ENCODE measurements around the gene PITPNM3.

PITPNM3 gene

GRCh38 chr17:6476076-6476809 lies 80.1 kb downstream of the PITPNM3 start:
- no peak for DNase-seq

GRCh38 chr17:6475411-6475810 lies 80.9 kb downstream of the PITPNM3 start:
- DNase-seq, result no peak

- no peak for DNase-seq
Measured at GRCh38 chr17:6474906-6475305, 81.4 kb downstream of the PITPNM3 start.

GRCh38 chr17:6474376-6474775 lies 82.0 kb downstream of the PITPNM3 start:
- no peak for DNase-seq

- no peak for DNase-seq
Measured at GRCh38 chr17:6473128-6473767, 83.1 kb downstream of the PITPNM3 start.

- no peak for DNase-seq
Measured at GRCh38 chr17:6472517-6472916, 83.8 kb downstream of the PITPNM3 start.

DNA sequence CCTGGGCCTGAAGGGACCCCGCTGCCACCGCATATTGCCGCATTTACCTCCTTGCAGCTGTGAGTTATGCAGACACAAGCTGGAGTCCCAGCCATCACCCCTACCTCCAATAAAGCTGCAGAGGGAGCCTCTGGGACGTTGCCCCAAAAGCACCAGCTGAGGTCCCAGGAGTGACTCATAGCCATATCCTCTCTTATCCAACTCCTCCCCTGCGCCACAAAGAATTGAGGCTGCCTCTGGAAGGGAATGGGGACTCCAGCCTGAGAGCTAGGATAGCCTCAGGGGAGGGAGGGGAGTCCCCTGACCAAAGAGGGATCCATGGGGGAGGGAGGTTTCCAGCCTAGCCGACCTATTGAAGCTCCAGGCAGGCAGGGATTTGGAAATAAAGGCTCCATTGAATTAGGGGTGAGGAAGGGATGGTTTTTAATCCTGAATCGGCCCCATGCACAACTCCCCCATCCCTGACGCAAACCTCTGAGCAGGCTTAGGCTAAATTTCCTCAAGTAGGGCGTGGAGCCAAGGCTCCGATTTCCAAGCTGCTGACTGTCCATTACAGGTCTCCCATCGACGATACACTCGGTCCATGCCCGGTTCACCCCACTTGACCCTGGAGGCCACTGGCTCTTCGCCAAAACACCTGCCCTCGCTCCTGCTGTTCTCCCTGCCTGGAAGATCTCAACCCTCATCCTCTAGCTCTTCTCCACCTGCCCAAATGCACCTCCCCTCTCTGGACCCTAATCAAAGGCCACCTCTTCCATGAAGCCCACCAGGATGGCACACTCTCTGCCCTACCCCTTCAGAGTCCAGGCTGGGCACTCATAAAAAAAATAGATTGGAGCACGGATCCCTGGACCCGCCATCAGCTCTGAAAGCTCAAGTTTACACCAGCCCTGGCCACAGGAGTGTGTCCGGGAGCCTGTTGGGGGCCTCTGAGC lies 84.6 kb downstream of the PITPNM3 start:
- DNase-seq, result no peak

DNA sequence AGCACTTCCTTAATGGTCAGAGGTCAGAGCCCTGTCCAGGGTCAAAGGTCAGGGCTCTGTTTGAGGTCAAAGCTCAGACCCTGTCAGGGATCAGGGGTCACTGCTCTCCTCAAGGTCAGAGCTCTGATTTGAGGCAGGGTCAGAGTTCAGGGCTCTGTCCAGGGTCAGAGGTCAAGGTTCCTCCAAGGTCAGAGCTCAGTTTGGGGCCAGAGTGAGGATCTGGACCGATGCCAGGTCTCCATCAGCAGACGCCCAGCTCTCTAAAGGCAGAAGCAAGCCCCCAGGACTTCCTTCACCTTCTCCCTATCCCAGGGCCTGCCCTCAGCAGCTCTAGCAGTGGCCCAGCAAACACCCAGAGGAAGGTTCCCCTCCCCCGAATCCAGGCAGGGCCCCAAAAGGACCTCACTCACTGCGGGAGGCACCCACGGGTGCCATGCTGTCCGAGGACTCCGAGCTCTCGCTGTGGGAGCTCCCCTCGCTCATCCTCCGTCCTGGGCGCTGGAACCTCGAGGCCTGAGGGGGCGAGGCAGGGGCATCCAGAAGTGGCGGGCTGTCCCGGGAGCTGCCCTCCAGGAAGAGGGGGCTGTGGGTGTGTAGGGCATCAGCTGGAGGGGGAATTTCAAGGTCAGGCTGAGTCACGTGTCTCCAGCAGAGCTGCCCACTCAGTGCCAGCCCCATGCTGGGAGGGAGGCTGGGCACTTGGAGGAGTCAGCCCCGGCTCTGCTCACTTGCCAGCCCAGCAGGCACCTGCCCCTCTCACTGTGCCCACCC lies 85.4 kb downstream of the PITPNM3 start:
- DNase-seq, result no peak

GRCh38 chr17:6470146-6470718 lies 86.1 kb downstream of the PITPNM3 start:
- DNase-seq, result no peak

- no peak for DNase-seq
Measured at GRCh38 chr17:6468051-6468790, 88.1 kb downstream of the PITPNM3 start.

DNA sequence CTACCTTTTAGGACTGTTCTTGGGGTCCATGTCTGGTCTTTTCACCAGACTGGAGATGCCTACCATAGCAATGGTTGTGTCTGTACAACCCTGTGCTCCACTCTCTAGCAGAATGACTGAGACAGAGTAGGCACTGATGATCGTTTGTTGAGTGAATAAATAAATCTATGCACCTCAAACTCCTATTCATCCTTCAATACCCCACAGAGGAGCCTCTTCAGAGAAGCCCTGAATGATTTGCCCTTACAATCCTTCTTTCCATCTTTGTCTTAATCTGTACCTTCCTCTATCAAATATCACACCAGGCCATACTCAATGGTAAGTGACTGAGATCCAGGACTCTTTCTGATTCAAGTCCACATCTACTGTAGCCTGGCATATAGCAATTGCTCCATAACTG lies 88.8 kb downstream of the PITPNM3 start:
- no peak for DNase-seq

DNA sequence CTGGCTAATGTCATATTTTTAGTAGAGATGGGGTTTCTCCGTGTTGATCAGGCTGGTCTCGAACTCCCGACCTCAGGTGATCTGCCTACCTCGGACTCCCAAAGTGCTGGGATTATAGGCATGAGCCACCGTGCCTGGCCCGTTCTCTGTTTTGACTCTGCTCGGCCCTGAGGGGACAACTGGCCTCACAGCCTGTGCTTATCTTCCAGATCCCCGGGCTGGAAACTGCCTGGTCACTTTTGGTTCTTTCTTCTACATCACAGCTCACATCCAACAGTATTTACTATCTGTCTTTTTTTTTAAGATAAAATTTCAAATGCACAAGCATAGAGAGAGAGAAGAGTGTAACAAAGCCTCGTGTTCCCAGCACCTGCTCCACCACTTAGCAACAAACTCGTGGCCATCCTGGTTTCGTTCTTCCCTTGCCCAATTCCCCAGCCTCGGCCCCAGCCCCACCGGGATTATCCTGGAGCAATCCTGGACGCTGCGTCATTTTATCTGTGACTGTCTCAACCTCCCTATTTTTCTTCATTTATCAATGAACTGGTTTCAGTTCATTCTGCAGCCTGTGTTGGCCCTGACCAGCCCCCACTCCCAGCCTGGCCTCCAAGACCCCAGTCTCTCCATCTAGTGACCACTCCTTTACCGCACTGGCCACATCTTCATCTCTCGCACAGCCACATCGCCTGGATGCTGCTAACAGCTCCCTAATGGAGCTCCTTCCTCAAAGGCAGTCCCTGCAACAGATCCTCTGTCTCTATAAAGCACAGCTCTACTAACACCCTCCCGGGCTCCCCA lies 91.0 kb downstream of the PITPNM3 start:
- DNase-seq, result no peak

GRCh38 chr17:6464446-6465041 lies 91.8 kb downstream of the PITPNM3 start:
- DNase-seq, result no peak

DNA sequence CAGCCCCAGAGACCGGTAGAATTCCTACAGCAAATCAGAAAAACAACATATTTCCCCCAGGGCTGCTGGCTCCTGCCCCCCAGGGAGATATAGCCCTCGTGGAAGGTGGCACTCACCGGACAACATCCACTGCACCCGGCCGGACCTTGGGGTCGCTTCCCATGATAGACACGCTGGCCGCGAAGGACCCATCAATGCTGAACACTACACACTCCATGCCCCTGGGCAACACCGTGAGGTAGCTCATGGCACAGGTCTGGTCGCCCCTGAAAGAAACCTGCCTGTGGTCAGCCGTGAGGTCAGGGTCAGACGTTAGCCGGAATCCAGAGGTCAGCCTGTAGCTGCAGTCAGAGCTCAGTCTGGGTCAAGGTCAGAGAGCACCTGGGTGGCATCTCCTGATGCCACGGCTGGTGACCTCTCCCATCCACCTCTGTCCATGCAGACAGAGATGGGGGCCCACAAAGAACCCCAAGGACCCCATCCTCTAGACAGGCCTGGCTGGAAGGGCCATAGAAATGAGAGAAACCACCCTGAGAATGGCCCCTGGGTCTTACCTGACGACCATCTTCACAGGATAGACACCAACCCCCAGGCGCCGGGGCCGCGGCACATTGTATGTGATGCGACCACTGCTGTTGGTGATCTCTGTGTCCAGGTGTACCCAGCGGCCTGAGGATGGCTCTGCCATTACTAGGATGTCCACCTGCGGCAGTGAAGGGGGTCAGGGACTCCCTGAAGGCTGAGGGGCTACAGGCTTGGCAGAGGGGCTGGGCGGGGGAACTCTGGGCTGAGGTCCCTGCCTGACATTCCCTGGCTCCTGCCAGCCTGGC lies 92.5 kb downstream of the PITPNM3 start:
- DNase-seq, result no peak

- DNase-seq, result no peak
Measured at GRCh38 chr17:6462692-6463091, 93.7 kb downstream of the PITPNM3 start.

GRCh38 chr17:6461792-6462524 lies 94.4 kb downstream of the PITPNM3 start:
- DNase-seq, result no peak

DNA sequence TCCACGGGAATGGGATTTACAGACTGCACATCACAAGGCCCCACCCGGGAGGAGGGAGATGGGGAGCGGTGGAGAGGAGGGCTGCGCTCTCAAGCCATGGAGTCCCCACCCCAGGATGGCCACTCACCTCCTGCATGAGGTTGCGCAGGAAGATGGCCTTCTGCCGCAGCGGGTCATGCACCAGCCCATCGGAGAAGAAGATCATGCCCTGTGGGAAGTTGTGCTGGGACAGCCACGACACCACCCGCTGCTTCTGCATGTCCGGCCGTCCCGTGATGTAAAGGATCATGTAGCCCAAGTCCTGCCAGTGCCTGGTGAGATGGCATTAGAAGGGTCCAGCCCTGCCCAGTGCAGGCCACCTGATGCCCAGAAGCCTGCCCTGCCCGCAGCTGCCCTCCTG lies 95.1 kb downstream of the PITPNM3 start:
- DNase-seq, result no peak

DNA sequence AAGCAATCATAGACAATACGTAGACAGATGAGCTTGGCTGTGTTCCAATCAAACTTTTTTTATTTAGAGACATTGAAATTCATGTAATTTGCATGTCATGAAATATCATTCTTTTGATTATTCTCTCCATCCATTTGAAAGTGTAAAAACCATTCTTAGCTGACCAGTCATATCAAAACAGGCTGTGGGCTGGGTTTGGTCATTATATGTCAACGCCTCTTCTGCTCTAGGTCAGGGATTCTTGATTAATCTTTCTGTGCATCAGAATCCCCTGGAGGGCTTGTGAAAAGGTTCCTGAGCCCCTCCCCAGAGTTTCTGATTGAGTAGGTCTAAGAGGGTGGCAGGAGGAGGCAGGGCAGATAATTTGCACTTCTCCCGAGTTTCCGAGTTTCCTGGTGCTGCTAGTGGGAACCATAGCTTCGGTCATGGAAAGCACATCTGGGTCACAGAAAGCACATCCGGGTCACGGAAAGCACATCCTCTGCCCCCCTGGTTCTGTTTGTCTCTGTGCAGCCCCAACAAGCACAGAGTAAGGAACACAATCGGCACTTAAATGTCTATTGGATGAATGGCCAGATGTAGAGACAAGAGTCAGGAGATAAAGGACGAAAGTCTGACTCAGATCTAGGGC lies 95.7 kb downstream of the PITPNM3 start:
- no peak for DNase-seq
